MV-4-11 (cell line): ENCODE measurements around the gene EARS2.
"Not testable (repeated sequence)": the region's sequence is repeated elsewhere in the genome, so short reads cannot be mapped to it uniquely, and the experiment has no call there.

Experiments used
- DNase-seq: peaks from one replicate; lab custom pipeline; 2025; lab: John Stamatoyannopoulos, UW

The EARS2 gene

DNA sequence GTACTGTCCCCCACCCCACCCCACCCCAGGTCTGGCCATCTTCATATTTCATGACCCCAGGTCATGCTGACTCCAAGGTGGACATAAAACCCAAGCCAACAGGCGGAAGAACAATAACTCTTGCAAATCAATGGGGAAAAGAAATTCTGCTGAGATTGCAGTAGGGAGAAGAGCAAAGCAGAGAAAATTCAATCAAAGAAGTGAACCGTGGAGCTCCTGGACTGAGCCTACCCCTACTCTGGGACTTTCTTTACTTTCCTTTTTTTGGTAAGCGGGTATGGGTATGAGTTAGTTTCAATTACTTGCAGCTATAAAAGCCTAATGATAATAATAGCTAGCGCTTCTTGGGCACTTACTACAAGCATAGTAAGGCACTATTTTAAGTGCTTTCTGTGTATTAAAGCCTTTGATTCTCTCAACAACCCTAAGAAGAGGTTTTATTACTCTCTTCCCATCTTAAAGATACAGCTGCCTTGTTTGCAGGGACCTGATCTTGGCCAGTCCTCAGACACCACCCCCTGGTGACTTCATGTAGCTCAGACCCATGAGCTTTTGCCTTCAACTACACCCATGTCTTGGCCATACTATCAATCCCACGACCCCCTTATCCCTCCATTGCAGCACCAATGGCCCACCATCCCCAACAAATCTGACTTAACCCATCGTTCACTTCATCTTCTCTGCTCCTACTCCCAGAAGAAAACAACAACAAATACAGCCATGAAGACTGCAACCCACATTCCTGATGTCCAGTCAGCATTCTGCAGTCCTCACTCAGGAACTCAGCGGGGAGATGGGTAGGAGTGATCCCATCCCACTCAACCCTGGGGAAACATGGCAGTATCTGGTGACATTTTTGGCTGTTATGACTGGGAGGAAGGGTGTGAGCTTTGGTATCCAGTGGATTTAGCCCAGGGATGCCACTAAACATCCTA, 51.2 kb downstream of the EARS2 start:
- DNase-seq: no peak

DNA sequence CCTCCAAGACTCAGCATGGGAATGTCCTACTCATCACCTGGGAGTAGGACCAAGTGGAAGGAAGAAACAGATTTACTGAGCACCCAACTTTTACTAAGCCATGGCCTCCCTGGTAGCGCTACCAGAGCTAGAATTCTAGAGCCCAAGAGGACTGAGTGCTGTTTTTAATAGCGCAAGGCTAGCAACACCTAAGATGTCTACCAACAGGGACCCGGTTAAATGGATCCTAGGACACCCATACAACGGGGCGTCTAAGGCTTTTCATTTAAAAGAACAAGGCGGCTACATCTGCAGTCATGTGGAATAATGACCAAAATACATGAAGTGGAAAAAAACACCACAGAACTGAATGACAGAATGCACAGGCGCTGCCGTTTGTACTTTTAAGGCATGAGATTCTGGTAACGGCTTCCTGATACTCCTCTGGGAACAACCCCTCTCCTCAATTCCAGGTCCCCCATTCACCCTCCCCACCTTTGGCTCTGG, 51.9 kb downstream of the EARS2 start:
- no peak for DNase-seq

DNA sequence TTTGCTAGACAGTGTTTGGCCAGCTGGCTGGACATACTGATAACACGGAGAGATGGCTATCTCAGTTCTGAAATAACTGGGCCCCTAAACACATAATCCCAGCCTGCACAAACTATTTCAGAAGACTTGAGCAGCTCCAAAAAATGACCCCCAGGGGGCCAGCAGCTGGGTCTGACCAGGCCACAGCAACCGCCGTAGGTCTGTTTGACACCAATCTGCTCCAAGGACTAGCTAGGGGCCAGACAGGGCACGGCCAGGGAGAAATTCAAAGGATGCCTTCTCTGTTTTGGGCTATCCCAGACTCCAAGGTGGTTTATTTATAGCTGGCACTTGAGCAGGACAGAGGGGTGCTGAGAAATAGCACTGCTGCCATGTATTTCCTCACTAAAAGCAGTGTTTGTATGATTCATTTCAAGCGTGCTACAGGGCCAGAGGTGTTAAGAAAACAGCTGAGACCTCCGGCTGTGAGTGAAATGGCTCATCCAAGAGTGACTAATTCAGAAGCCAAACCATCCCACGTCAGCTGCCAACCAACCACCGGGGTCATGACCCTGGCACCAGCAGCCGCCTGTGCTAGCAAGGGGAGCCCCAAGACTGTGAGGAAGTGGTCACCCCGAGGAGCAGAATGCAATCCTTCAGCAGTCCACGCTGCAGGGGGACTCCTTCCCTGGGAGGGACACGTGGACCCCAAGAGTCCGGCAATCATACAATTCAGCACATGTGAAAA, 52.5 kb downstream of the EARS2 start:
- DNase-seq: peak; percentile 95

DNA sequence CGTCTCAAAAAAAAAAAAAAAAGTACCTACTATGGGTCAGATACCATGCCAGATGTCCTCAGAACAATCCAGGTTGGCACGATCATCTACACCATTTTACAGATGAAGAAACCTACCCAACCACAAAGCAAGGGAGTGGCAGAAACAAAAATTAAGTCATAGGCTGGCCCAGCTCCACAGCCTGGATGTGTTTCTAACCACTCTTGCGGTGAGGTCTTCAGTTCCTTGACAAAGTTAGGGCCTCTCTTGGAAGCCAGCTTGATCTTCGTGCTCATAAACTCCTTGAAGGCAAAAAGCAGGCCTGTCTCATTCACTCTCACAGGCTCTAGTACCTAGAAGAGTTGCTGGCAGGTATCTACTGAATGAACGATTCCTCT, 53.1 kb downstream of the EARS2 start:
- DNase-seq: peak; percentile 54

DNA sequence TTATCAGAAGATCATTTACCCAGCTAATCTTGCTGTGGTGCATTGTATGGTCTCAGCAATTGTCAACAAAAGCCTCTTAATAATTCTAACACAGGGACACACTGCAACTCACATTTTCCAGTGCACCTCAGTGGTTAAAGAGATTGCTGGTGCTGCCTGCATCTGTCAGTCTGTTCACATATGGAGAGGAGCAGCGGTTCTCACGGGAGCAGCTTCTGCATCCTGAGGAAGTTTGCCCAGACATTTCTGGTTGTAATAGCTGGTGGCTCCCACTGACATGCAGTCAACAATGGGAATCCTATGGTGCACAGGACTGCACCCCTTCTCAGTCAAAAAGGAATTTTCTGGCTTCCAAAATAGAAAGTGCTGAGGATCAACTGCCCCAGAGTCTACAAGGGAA, 54.7 kb downstream of the EARS2 start:
- no peak for DNase-seq

DNA sequence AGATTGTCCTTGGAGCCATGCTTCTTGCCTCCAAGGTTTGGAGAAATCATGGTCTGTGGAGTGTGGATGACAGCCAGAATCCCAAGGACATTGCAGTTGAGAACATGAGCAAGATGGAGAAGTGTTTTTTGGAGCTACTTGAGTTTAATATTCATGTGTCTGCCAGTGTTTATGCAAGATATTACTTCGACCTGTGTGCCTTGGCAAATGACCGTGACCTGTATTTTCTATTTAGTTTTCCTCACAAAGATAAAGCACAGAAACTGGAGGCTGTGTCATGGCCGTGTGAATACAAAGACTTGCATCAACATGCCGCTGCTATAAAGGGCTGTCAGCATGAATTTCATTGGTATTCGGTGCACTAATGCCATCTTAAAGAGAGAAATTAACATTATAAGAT, 55.9 kb downstream of the EARS2 start:
- DNase-seq: no peak

DNA sequence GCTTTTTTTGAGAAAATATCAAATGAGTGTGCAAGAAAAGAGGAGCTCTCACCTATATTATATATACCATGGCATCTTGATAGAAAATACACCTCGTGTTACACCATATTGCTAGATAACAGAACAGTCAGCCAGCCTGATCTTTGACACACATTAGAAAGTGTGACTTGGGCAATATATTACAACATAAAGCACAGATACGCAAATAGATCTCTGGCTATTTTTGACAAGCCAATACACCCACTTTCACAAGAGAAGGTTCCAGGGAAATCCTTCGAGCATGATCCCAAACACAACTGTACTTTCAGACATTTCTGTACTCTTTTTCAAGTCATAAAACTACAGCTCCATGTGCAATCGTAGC, 56.3 kb downstream of the EARS2 start:
- peak; percentile 35 for DNase-seq

DNA sequence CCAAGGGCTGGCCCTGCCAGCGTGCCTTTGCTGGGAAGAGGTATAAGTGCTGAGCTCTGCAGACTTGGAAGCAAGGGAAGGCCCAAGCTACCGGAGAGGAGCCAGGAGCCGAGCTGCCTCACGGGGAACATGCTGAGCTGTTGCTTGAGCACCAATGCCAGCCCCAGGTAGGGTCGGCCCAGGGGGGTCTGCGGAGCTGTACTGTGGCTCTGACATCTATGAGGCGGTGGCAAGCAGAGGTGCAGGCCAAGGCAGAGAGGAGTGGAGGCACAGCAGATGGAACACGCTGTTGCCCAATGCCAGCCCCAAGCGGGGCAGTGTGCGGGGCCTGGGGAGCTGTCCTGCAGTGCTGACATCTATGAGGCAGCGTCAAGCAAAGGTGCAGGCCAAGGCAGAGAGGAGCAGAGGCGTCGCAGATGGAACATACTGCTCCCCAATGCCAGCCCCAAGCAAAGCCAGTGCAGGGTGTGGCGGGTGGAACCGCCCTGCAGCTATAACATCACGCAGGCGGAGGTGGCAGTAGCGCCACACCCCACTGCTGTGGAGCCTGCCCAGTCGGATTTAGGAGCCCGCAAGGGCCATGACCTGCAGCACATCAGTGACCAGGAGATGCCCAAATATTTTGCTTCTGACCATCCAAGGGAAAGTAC, 56.8 kb downstream of the EARS2 start:
- DNase-seq: no peak

DNA sequence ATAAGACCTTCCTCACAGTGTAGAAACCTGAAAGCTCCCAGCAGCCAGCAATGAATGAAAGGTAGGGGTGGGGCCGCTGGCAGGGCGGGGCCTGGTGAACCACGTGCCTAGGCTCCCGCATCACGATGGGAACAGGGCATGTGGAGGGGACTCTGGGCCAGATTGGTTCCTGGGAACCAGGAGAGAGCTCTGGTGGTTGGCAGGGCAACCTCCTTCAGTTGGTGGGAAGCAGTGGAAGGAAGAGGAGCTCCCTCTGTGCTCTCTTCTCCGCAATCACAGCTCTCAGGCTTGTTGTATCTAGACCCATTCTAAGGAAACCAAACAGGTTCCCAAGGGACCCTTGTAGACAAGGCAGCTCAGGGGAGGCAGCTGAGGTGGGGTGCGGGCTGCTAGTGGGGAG, 57.3 kb downstream of the EARS2 start:
- no peak for DNase-seq

DNA sequence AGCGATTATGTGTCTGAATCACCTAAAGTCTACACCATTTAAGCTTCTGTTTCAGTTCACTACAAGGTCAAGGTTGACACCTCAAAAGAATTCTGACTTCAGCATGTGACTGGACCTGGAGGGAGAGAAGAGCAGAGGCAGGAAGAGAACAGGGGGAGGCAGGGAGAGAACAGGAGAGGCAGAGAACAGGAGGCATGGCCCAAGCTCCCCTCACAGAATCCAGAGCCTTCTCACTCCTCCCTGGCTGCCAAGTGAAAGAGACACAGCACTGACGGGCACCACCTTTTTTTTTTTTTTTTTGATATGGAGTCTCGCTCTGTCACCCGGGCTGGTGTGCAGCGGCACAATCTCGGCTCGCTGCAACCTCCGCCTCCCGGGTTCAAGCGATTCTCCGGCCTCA, 58.3 kb downstream of the EARS2 start:
- DNase-seq: no peak

DNA sequence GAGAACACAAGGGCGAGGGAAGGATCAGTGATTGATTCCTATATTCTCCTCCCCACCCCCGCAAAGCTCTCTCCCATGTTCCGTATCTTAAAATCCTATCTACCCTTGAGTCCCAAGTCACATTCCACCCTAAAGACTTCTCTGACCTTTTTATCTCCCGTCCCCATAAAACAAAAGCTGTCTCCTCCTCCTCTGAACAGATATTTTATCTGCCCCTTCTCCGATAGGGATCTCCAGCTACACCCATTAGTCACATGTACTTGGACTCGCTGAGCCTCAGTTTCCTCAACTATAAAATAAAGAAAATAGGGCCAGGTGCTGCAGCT, 59.6 kb downstream of the EARS2 start:
- no peak for DNase-seq

DNA sequence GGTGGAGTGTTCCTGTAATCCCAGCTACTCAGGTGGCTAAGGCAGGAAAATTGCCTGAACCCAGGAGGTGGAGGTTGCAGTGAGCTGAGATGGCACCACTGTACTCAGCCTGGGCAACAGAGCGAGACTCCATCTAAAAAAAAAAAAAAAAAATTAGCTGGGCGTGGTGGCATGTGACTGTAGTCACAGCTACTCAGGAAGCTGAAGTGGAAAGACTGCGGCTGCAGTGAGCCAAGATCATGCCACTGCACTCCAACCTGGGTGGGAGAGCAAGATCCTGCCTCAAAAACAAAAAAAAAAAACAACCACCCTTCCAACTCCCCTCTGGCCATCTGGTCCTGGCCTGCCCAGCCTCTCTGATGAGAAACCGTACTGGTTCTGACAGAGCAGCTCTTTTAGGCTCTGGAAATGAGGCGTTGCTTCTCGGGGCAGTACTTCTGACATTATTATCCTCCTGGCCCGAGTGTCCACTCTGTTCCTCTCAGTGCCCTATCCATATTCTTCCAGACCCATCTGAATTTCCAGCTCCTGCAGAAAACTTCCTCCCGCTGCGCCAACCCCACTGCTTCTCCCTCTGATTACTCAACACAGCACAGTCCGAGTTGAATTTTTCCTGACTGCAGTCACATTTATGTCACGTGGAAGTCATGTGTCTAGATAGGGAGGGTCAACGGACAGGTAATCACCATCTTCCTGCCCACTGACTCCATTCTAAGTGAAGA, 60.2 kb downstream of the EARS2 start:
- DNase-seq: no peak

DNA sequence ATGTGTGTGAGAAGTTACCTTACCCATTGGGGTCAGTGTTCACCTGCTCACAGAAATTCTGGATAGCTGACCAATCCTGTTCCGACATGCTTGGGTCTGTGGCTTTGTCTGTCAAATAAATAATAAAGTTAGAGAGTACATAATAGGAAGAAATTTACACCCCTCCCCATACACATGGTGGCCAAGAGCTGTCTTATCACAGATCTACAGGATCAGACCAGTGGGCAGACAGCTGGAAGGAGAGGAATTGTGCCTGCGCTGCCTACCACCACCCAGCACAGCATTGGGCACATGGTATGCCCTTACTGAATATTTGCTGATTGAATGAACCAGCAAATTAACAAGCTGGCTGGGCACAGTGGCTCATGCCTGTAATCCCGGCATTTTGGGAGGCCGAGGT, 61.5 kb downstream of the EARS2 start:
- no peak for DNase-seq

DNA sequence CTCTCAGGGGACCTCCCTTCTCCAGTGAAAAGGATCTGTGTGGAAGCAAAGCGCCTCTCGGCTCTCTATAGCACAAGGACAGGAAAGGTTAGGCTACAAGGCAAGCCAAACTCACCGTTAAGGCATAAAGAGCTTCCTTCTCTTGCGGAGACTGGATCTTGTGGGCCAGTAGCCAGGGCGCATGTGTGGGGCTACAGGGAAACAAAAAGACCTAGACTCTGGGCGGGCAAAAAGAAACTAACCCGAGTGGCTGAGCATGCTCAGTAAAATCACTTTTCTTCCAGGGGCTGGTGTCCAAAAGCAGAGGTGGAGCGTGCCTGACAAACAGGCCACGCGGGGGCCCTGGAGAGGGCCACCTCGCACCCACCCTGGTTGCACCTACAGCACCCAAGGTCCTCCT, 63.0 kb downstream of the EARS2 start:
- DNase-seq: no peak

DNA sequence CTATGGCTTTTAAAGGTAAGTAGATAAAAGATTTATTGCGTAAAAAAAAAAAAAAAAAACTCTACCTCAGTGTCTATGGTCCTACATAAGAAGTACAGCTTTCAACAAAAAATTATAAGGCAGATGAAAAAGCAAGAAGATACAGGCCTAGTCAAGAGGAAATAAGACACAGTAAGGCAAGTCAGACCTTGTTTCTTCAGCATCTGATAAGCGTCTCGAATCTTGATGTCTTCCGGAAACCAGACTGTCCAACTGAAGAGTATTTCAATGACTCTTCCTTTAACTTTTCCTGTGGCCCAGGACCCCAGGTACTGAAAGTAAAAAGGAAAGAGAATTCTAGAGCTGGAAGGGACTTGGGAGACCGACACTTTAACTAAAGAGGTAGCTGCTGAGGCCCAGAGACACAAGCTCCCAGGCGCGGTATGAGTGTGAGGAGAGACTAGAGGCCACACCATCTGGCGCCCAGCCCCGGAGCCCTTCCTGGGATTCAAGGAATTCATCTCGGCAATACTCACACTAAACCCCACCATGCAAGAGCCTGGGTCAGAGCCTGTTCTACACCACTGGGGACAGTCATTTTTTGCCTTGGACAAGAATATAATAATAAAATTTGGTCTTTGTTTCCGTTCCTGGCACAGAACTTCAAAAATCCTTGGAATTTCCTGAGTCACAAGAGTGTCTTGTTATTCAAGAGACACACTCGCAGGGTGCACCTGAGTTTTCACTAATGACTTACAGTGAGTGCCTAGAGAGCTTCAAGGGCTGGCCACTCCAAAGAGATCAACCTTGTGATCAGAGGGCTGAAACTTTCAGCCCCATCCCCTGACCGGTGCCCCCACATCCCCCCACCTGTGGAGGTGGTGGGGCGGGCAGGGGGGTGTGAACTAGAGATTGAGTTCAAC, 65.4 kb downstream of the EARS2 start:
- no peak for DNase-seq

DNA sequence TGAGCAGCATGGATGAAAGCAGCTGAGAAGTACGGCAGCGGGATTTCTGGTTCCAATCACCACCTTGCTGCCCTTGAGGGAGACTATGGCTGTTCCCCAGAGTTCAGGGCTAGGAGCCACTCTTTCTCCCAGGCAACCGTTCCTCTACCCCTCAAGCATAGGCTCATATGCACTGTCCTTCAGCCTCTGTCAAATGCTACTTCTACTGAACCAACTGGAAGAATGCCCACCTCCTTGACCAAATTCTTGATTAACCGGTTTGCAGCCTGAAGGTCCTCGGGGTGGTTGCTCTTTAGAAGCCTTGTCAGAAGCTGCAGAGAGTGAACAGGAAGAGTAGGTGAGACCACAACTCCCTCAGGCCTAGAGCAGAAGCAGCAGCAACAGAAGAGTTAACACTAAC, 70.7 kb downstream of the EARS2 start:
- no peak for DNase-seq

DNA sequence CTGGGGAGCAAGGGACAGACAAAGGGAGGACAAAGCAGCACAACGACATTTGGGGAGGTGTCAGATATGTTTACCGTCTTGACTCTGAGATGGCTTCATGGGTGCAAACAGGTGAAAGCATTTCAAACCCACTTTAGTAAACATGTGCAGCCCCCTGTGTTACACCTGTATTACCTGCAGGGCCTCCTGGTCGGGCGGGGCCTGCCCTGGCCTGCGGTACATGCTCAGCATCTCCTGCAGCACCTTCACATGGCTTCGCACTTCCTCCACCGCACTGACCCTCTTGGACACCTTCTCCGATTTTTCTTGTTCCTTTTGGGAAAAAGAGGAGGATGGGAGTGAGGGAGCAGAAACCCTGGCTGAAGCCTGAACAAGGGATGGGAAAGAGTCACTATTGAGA, 71.3 kb downstream of the EARS2 start:
- no peak for DNase-seq

DNA sequence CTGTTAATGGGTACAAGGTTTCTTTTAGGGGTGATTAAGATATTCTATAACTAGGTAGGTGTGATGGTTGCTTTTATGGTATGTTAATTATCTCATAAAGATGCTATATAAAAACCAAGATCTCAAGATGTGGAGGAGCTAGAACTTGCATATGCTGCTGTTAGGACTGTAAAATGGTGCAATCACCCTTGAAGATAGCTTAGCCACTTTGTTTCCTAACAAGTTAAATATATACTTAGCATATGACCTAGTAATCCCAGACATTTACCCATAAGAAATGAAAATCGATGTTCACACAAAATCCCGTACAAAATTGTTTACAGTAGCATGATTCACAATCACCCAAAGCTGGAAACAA, 71.9 kb downstream of the EARS2 start:
- no peak for DNase-seq

DNA sequence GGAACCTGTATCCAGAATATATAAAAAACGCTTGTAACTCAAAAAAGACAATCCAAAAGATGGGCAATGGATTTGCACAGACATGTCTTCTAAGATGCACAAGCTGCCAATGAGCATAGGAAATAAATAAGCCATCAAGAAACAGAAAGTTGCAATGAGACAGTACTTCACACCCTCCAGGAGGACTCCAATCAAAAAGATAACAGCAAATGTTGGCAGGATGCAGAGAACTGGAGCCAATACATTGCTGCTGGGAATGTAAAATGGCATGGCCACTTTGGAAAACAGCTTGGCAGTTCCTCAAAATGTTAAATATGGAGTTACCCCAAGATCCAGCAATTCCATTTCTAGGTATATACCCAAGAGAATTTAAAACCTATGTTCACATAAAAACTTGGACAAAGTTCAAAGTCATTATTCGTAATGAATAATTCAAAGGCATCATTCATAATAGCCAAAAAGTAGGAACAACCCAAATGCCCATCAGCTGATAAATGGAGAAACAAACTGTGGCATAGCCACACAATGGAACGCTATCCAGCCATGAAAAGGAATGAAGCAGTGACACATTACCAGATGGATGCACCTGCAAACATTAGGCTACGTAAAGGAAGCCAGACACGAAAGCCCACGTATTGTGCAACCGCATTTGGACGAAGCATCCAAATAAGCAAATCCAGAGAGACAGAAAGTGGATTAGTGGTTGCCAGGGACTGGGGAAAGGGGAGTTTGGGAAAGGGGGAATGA, 72.5 kb downstream of the EARS2 start:
- no peak for DNase-seq

DNA sequence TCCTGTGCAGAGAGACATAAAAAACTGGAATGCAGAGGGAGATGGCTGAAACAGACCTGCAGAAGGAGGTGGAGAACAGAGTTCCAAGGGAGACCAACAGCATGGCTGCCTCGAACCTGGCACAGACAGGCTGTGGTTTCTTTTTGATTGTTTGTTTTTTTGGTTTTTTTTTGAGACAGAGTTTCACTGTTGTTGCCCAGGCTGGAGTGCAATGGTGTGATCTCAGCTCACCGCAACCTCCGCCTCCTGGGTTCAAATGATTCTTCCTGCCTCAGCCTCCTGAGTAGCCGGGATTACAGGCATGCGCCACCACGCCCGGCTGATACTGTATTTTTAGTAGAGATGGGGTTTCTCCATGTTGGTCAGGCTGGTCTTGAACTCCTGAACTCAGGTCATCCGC, 73.7 kb downstream of the EARS2 start:
- DNase-seq: not testable (repeated sequence)

DNA sequence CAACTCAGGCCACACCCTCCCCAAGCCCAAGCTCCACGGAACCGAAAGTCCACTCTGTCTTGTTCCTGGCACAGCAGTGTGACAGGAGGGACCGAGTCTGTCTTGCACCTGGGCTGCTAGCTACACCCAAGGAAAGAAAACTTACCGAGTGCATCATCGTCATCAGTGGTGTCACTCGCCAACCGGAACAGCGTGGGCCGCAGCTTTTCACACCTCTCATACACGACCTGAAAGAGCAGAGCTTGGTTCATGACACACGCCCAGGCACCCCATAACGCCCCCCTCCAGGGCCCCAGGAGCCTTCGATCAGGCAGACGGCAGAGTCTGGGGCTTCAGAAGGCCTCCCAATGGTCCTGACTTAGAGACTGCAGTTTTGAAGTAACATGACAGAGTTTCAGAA, 74.4 kb downstream of the EARS2 start:
- DNase-seq: no peak
